Nephron (organoid): ENCODE measurements around the gene STAT4.

Source experiments
- H3K27ac Mint-ChIP-seq, 3 experiments: 2 replicates each; pipeline ENCODE4 v1.8.0; 2020; ENCODE audit warnings: mixed read lengths in 3 of 3, mild to moderate bottlenecking in 2 of 3, moderate library complexity in 1 of 3
- H3K27me3 Mint-ChIP-seq: 2 replicates; pipeline ENCODE4 v1.8.0; 2021; ENCODE audit warnings: low read depth, mild to moderate bottlenecking, moderate library complexity, mixed read lengths
- H3K36me3 Mint-ChIP-seq: 2 replicates; pipeline ENCODE4 v1.8.0; 2020; ENCODE audit warnings: low read depth, mixed read lengths
- H3K4me1 Mint-ChIP-seq: 2 replicates; pipeline ENCODE4 v1.8.0; 2020; ENCODE audit warnings: mixed read lengths
- H3K4me3 Mint-ChIP-seq, 3 experiments: 2 replicates each; pipeline ENCODE4 v1.8.0; 2020; ENCODE audit warnings: mild to moderate bottlenecking in 3 of 3, mixed read lengths in 3 of 3, moderate library complexity in 2 of 3
- H3K9me3 Mint-ChIP-seq: 2 replicates; pipeline ENCODE4 v1.8.0; 2020; ENCODE audit warnings: mixed read lengths
- CTCF ChIP-seq, 3 experiments: fragments of 200-600 bp; sonication (generic); IDR thresholded peaks; one replicate each; pipeline ENCODE4 v1.5.0; 2021; ENCODE audit warnings: antibody characterized with exemption in 3 of 3; ENCODE audit not compliant: unreplicated experiment in 3 of 3

The STAT4 gene

GRCh38 chr2:191087311-191087710, 63.5 kb downstream of the STAT4 start:
- Mint-ChIP-seq H3K27ac (no peak overlapping the region), H3K4me3 (no peak overlapping the region), H3K4me1 (no peaks in the 10 kb centered on the region), H3K9me3 (peaks cover 6% of the 10 kb centered on the region), H3K27me3 (no peaks in the 10 kb centered on the region), H3K36me3 (no peaks in the 10 kb centered on the region)
- no peak for TF ChIP-seq CTCF (IDR thresholded peaks at IDR 0.05; ENCODE audit: unreplicated experiment in 3 of 3)

- Mint-ChIP-seq H3K27ac (no peak overlapping the region), H3K4me1 (no peaks in the 10 kb centered on the region), H3K4me3 (no peak overlapping the region), H3K36me3 (no peaks in the 10 kb centered on the region), H3K27me3 (no peaks in the 10 kb centered on the region), H3K9me3 (peaks cover 6% of the 10 kb centered on the region)
- no peak for TF ChIP-seq CTCF (IDR thresholded peaks at IDR 0.05; ENCODE audit: unreplicated experiment in 3 of 3)
These were observed 64.1 kb downstream of the STAT4 start for GRCh38 chr2:191086706-191087105.

GRCh38 chr2:191083540-191083939, 67.3 kb downstream of the STAT4 start:
- TF ChIP-seq CTCF (IDR thresholded peaks at IDR 0.05; ENCODE audit: unreplicated experiment in 3 of 3) = no peak
- Mint-ChIP-seq H3K27me3 (no peaks in the 10 kb centered on the region), H3K36me3 (no peaks in the 10 kb centered on the region), H3K4me1 (no peaks in the 10 kb centered on the region), H3K4me3 (no peak overlapping the region), H3K9me3 (peaks cover 6% of the 10 kb centered on the region), H3K27ac (no peak overlapping the region)

- Mint-ChIP-seq H3K36me3 (no peaks in the 10 kb centered on the region), H3K4me1 (no peaks in the 10 kb centered on the region), H3K4me3 (no peak overlapping the region), H3K9me3 (peaks cover 6% of the 10 kb centered on the region), H3K27me3 (no peaks in the 10 kb centered on the region), H3K27ac (no peak overlapping the region)
- no peak for TF ChIP-seq CTCF (IDR thresholded peaks at IDR 0.05; ENCODE audit: unreplicated experiment in 3 of 3)
These were observed 68.5 kb downstream of the STAT4 start for GRCh38 chr2:191082321-191082720.

GRCh38 chr2:191081411-191082155, 69.2 kb downstream of the STAT4 start:
- H3K36me3 Mint-ChIP-seq = no peaks in the 10 kb centered on the region
- no peaks in the 10 kb centered on the region for H3K4me1 Mint-ChIP-seq
- H3K27ac Mint-ChIP-seq = no peak overlapping the region
- no peak overlapping the region for H3K4me3 Mint-ChIP-seq
- no peaks in the 10 kb centered on the region for H3K27me3 Mint-ChIP-seq
- peaks cover 2% of the 10 kb centered on the region for H3K9me3 Mint-ChIP-seq
- no peak for TF ChIP-seq CTCF (IDR thresholded peaks at IDR 0.05; ENCODE audit: unreplicated experiment in 3 of 3)
